Measurements from ENCODE around the gene ITGA8.
"Not testable (repeated sequence)": the region's sequence is repeated elsewhere in the genome, so short reads cannot be mapped to it uniquely, and the experiment has no call there.

The ITGA8 gene

DNA sequence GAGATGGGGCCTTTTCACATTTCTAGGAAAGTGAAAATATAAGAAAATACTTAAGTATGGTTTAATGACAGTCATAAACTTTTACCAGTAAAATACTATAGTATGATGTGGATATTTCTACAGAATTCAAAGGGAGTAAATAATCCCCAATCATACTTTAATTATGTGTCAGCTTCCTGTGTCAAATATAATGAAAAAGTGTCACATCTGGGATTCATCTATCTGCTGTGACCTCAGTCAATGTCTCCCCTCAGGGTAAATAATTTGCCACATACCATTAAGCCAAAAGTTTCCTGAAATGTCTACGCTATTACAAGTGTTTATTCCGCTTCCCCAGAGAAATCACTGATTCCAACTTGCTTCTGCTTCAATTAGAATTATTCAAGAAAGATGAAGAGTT is 110.5 kb downstream of the ITGA8 start:
- DNase-seq (ENCODE audit: low read depth in 2 of 2): no peak

DNA sequence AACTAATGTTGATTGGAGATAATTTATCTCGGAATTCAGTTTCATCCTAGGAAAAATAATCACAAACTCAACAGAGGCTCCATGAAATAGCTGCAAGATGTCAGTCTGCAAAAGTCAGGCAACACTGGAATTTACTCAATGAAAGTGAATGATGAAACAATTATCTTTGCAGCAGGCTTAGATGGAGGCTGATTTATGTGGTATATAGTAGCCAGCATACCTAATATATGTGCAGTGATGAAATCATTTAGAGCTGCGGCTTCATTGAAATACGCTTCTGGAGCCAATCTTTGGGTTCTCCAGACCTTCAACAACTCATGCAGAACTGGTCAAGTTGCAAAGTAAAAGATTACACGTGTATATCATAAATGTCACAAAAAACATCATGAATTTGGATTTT is 113.3 kb downstream of the ITGA8 start:
- DNase-seq (ENCODE audit: low read depth in 2 of 2): no peak

DNA sequence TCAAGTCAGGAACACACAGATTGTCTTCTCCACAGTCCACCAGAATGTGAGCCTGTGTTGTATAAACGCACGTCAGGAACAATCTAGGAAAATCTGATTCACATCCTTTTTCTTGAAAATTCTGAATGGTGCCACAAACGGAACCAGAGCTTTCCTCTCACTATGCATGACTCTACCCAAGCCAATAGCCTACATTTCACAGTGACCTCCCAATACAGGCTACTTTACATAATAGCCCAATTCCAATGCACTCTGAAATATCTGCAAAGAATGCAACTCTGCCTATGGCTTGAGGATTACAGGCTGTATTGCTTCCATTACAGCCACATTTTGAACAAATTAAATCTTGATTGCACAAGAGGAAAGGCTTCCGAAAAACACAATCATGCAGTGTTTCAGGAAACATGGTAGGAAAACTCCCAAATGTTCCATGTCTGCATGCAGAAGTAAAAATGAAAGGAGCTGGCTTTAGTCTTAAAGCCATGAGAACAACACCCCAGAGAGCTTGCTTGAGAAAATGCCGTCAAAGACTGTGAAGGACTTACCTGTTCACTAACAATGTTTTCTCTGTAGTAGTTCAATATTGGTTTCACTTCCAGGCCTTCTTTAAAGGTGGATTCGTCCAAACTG is 113.9 kb downstream of the ITGA8 start:
- no peak for DNase-seq (ENCODE audit: low read depth in 2 of 2)

DNA sequence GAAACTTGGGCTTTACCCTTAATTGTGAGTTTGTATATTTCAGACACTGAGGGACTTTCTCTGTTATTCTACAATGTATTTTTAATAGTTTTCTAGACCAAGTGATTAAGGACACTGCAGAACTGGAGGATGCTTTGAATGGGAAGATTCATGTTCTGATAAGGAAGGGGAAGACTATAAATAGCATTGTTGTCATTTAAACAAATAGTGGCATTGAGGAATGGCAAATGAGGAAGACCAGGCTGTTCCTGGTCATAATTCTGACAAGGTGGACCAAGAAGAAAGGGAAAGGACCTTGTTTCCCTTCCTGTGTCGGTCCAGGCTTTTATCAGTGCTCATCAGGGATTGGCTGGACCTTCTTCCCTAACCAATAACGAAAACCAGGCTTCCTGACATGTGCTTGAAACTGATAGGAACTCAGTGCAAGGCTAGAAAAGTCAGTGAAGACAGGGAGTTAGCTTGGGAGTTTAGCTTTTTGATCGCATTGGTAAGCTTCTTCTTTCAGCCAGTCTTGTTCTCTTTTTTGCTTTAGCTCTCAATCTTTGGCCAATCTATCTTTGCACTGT is 116.2 kb downstream of the ITGA8 start:
- DNase-seq (ENCODE audit: low read depth in 2 of 2): no peak

DNA sequence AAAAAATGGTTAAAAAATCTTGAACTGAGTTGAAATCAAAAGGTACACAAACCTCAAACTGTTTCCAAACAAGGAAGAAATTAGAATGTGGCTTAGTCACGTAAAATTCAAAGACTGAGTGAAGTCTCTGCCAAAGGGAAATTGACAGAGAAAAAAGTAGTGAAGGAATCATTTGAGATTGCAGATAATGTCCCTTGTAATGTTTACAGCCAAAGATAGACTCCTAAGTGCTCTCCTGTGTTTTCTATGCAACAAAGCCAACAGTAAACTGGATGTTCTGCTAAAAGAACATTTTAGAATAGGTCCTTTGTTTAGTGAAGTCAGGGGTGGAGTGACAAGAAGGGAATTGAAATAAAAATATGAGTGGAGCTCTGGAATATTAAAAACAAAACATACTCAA is 117.9 kb downstream of the ITGA8 start:
- no peak for DNase-seq (ENCODE audit: low read depth in 2 of 2)

DNA sequence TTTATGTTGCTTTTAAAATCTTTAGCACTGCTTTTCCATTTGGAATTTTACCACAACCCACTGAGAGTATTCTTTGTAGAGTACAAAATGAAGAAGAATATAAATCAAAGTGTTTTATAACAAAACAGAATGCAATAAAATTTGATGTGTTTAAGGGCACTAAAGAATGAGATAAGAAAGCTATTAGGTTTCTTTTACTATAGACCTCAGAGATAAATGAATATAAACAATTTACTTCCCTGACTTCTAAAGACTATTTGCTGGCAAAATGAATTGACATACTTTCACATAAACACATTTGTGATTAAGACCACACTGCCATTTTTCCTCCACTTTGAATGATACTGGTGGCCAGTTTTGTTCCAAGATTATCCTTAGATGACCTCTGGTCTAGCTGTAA is 124.5 kb downstream of the ITGA8 start:
- DNase-seq (ENCODE audit: low read depth in 2 of 2): no peak

DNA sequence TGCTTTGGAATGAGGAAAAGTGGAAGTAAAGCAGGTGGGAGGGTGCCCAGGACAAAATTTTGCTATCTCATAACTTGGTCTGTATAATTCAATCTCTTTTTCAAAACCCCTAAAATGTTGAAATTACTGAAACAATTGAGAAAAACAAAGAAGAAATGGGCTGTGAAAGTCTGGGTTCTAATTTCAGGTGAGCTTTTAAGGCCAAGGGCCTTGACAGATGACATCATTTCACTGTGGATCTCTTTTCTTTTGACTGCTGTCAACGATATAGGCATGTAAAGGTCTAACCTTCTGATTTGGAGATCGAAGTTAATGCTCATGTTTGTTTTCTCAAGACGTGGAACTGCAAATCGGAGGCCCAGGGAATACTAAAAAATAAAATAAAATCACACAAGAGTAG is 127.8 kb downstream of the ITGA8 start:
- DNase-seq (ENCODE audit: low read depth in 2 of 2): no peak

DNA sequence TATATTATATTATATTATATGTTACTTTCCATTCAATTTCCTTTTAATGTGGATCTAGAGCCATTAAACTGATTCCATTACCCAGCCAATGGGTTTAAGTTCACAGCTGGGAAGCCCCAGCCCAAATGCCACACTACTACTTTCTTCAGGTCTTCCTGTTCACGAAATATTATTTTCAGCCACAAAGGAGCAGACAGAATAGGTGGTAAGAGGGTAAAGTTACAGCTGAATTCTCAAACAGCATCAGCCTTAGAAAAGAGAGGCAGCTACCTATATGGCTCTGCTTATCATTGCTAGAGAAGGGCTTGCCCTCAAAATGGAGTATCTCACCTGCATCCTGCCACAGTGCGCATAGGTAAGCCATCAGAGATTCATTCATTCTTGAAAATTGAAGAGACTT is 128.3 kb downstream of the ITGA8 start:
- no peak for DNase-seq (ENCODE audit: low read depth in 2 of 2)

DNA sequence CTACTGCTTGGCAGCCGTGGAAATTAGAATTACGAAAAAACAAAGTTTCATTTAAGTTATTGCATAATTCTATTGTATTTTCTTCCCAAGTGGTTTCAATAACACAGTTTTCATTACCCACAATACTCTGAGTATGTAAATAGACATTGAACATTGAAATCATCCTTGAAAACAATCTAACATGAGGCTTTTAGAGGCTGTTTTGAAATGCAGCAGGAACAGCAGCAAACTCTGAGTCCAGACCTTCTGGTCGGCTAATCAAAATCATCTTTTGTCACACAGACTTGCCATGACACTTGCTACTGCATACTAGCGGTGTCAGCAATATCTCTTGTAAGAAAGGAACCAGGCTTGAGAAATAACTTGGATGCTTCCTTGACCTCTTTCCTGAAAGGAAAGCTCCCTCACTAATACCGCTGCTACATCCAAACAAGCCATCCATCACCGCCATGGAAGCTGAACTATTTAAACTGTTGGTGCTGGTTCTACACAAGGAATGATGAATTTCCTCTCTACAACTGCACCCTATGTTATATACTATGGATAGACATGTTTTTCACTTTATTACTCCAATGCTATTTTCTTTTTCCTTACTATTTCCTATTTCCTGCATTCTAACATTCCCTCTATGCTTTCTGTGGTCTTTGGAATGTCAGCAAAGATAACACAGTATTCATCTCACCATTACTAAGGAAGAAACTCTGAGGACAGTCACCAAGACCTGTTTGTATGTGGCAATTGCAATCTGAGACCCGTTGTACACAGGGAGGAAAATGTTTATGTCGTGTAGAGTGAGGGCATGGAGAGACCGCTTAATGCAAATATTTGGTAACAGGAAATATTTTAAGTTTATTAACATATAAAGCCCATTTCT is 130.8 kb downstream of the ITGA8 start:
- no peak for DNase-seq (ENCODE audit: low read depth in 2 of 2)

DNA sequence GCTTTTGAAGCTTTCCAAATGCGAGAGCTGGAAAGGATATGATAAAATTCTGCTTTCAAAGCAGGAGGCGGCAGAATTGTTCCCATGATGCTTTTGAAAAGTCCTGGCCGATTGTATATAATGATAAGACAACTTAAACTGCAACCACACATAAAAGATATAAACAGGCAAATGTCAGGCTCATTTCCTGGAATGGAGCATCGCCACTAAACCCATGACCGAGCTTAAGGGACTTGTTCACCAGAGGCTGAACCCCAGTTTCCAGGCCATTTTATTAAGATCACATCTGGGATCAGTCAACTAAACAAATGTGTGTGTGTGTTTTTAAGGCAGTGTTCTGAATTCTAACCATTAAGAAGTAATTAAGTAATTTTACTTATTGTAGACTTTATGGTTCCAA is 131.6 kb downstream of the ITGA8 start:
- no peak for DNase-seq (ENCODE audit: low read depth in 2 of 2)

DNA sequence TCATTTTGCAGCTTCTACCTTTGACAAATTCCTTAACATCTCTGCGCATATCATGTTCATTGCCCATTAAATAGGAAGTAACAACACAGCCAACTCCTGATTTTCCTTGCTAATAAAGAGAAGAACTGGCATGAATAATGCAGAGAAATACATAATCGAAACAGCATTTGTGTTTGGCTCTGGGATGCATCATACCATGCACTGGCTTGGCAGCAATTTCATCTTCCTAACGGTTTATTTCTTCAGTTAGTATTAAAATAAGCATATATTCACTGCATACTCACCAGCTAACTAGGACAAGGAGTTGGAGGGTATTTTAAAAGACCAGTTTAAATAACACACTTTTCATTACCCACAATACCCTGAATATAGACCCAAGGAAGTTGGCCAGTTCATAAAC is 132.5 kb downstream of the ITGA8 start:
- DNase-seq (ENCODE audit: low read depth in 2 of 2): no peak

DNA sequence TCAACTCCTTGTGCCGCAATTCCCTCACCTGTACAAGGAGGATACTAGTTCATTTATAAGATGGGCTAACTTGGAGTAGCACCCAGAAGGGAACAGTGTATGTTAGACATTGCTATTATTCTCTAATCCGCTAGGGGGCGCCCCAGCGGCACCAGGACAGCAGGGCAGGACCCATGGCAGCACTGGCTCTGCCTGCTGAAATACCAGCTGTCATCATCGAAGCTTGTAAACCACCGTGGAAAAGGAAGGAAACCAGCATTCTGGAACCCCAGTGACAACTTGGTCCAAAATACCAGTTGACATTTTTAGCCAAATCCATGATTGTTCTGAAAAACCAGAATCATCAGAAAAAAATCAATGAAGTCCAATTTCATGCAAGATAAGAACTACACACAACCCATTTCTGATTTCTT is 134.4 kb downstream of the ITGA8 start:
- peak; percentile 10 to 19 for DNase-seq (ENCODE audit: low read depth in 2 of 2)

DNA sequence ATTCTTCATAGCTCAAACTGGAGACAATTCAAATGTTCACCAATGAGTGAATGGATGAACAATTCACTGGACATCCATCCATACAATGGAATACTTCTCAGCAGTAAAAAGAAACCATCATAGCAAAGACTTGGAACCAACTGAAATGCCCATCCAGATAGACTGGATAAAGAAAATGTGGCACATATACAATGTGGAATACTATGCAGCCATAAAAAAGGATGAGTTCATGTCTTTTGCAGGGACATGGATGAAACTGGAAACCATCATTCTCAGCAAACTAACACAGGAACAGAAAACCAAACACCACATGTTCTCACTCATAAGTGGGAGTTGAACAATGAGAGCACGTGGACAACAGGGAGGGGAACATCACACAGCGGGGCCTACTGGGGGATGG is 136.8 kb downstream of the ITGA8 start:
- not testable (repeated sequence) for DNase-seq (ENCODE audit: low read depth in 2 of 2)

DNA sequence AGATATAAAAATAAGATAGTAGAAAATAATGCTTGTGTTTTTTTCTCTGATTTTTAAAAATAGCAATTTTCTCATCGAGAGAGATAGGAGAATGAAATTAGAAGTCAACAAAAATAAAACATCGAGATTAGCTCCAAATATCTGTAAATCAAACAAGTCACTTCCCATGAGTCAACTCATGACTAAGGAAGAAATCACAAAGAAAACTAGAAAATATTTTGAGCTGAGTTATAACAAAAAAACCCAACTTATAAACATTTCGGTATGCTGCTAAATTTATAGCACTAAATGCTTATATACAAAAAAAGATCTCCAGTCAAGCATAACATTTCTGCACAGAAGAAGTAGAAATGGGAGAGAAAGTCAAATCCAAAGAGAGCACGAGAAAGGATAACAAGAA is 140.1 kb downstream of the ITGA8 start:
- no peak for DNase-seq (ENCODE audit: low read depth in 2 of 2)

DNA sequence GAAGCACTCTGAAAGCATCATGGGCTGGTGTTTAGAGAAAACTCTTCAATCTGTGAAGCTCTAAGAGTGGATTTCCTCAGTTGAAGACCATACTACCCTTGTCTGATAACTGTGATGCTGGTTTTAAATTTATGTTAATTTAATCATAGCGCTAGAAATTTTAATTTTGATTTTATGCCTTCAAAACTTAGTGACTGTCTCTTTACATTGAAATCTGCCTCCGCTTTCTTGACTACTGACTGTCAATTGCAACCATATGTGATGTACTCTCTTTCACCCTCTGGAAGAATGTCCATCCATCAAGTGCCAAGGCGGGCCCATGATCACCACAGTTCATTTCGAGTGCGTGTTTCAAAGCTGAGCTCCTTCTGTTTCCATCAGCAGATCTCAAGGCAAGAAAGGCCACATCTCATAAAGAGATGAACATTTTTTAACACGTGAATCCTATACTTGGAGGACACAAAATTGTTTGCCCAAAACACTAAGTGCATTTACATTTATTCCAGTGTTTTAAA is 147.1 kb downstream of the ITGA8 start:
- DNase-seq (ENCODE audit: low read depth in 2 of 2): no peak

DNA sequence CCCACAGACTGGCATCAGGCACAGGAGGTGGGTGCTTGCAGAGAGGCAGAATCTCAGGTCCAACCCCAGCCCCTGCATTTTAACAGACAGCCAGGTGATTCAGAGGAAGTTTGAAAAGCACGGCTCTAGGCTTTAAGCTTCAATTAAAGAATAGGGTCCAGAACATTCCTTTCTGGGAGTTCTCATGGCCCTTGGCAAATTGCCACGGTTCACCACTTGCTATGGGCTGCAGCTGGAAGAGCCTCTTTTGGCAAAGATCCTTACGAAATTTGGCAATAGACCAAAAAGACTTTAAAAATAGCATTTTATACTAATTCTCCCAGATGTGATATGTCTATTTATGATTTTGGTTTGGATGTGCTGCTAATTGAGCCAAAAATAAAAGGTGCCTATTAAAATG is 148.1 kb downstream of the ITGA8 start:
- DNase-seq (ENCODE audit: low read depth in 2 of 2): no peak

DNA sequence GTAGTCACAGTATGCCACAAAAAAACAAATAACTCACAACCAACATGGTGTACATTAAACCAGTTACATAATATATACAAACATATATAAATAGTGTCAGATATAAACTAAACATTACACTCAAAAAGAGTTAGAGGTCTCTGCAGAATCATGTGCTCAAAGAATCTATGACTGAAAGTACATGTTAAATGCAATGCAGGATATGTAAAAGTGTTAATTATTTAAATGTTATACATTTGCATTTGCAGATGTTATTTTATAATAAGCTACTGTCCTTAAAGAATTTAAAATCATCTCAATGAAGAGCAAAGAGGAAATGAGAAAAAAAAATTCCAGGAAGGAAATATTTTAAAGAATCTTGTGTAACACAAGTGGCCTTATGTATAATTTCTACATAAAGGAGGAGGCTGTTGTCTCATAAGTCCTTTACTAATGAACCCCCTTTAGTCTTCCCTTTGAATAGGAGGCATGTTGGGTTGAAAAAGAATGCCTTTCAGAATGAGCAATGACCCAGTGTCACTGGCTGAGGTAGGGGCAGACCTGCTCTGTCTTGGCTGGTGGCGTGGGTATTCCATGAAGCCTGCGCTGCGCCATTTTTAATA is 148.9 kb downstream of the ITGA8 start:
- no peak for DNase-seq (ENCODE audit: low read depth in 2 of 2)

DNA sequence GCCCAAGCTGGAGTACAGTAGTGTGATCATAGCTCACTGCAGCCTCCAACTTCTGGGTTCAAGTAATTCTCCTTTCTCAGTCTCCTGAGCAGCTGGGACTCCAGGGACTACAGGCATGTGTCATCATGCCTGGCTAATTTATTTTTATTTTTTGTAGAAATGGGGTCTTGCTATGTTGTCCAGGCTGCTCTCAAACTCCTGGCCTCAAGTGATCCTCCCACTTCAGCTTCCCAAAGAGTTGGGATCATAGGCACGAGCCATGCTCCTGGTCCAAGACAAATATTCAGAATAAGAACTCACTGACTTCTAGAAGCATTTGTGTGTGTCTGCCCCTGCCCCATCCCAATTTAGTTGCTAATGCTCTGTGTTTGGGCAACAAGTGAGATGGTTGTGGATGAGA is 151.8 kb downstream of the ITGA8 start:
- DNase-seq (ENCODE audit: low read depth in 2 of 2): no peak

DNA sequence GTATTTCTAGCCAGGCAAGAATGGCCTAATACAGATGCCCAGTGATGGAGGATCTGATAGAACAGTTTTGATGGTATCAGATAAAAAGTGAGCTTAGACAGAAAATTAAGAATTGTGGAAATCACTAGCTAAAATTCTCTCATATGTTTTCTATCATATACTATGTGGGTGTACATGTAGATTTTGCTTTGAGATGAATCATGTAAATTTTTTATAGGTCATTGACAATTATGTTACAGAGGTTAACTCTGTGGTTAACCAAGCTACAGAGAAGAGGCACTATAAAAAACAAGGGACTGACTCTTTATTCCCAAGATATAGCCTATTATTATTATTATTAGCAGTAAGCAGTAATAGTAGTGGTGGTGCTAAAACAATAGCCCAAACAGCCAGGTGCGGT is 156.5 kb downstream of the ITGA8 start:
- DNase-seq (ENCODE audit: low read depth in 2 of 2): no peak

DNA sequence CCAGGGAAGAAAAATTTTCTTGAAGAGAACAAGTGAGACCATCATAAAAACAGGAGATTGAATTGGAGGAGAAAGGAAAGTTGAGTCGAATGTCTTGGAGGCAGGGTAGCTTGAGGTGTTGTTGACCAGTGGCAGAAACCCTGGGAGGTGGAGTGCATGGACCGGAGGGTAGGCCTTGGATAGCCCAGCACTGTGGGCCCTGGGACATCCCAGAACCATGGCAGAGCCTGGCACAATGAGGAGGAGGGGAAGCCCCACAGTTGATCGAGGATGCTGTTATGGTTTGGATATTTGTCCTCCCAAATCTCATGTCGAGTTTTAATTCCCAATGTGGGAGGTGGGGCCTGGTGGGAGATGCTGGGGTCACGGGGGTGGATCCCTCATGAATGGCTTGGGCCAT is 157.1 kb downstream of the ITGA8 start:
- DNase-seq (ENCODE audit: low read depth in 2 of 2): no peak

DNA sequence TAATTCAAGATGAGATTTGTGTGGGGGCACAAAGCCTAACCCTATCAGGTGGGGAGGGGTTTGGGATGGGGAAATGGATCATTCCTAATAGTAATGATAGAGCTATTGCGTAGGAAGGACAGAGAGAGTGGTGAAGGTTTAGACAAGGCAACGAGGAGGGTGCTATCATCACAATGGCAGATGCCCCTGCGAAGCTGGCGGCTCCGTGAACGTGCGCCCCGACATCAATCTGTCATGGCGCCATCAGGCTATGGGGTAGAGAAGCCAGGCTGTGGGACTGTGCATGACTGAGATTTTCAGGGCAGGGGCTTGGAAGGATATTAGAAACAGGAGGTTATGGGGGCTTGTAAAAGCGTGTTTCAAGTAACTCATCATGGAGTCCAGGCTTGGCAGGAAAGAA is 157.6 kb downstream of the ITGA8 start:
- DNase-seq (ENCODE audit: low read depth in 2 of 2): no peak

DNA sequence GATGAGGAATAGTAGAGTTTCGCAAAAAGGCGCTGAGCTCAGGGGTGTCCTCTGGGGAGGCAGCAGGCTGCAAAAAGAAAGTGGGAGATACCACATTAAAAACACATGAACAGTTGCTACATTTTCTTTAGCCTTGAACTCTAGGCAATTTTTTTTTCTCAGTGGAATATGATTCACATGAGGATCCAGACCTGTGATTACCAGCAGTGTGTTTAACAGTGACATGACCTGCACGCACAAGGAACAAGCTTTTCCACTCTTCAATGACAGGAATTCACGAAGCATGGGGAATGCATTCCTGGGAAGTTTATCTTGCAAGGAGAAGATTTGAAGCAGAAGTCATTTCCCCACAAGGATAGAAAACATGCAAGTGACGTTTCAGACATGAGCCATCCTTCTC is 161.6 kb downstream of the ITGA8 start:
- no peak for DNase-seq (ENCODE audit: low read depth in 2 of 2)

DNA sequence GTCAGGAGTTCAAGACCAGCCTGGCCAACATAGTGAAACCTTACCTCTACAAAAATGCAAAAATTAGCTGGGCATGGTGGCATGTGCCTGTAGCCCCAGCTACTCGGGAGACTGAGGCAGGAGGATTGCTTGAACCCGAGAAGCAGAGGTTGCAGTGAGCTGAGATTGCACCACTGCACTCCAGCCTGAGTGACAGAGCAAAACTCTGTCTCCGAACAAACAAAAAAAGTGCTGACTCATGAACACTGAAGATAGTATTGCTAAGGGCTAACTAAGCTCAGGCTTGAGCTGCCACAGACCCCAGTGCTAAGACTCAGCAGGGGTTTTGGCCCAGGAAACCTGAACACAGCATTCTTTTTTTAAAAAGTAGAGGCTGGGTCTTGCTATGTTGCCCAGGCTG is 162.6 kb downstream of the ITGA8 start:
- DNase-seq (ENCODE audit: low read depth in 2 of 2): not testable (repeated sequence)
